Effector memory CD8-positive, alpha-beta T cell (primary cell): ENCODE results near the gene ADAMTS17.

Experiments used
- ATAC-seq: fragments of 150-1000 bp; cut with Tn5 transposase; replicated peaks from 2 replicates; pipeline ENCODE4 v1.10.0; 2021; ENCODE audit warnings: mild to moderate bottlenecking, moderate library complexity
- DNase-seq, 3 experiments: peaks; one replicate each; pipeline ENCODE4 v3.0.0; 2021
- H3K27ac Mint-ChIP-seq, 2 donors: one replicate each; pipeline ENCODE4 v1.8.0; 2022; ENCODE audit warnings: mild to moderate bottlenecking in 2 of 2, mixed read lengths in 2 of 2, moderate library complexity in 2 of 2
- H3K27me3 Mint-ChIP-seq, 2 donors: one replicate each; pipeline ENCODE4 v1.8.0; 2022; ENCODE audit warnings: mixed read lengths in 2 of 2
- H3K36me3 Mint-ChIP-seq: one replicate; pipeline ENCODE4 v1.8.0; 2022; ENCODE audit warnings: mild to moderate bottlenecking, moderate library complexity, mixed read lengths; ENCODE audit not compliant: insufficient read depth
- H3K4me1 Mint-ChIP-seq, 2 donors: one replicate each; pipeline ENCODE4 v1.8.0; 2022; ENCODE audit warnings: low read depth in 2 of 2, mixed read lengths in 2 of 2
- H3K4me3 Mint-ChIP-seq, 2 donors: one replicate each; pipeline ENCODE4 v1.8.0; 2022; ENCODE audit warnings: mild to moderate bottlenecking in 2 of 2, mixed read lengths in 2 of 2, moderate library complexity in 2 of 2
- H3K9me3 Mint-ChIP-seq, 2 donors: one replicate each; pipeline ENCODE4 v1.8.0; 2022; ENCODE audit warnings: mixed read lengths in 2 of 2

ADAMTS17 gene

GRCh38 chr15:100253640-100254039, 88.1 kb downstream of the ADAMTS17 start:
- no peaks in the 10 kb centered on the region for H3K27me3 Mint-ChIP-seq
- ATAC-seq = no peak
- no peak overlapping the region for H3K27ac Mint-ChIP-seq
- H3K36me3 Mint-ChIP-seq = no peaks in the 10 kb centered on the region
- peaks cover 0 to 3% of the 10 kb centered on the region in 2 donors for H3K4me1 Mint-ChIP-seq
- no peaks in the 10 kb centered on the region for H3K9me3 Mint-ChIP-seq
- H3K4me3 Mint-ChIP-seq = no peak overlapping the region
- no peak for DNase-seq

DNA sequence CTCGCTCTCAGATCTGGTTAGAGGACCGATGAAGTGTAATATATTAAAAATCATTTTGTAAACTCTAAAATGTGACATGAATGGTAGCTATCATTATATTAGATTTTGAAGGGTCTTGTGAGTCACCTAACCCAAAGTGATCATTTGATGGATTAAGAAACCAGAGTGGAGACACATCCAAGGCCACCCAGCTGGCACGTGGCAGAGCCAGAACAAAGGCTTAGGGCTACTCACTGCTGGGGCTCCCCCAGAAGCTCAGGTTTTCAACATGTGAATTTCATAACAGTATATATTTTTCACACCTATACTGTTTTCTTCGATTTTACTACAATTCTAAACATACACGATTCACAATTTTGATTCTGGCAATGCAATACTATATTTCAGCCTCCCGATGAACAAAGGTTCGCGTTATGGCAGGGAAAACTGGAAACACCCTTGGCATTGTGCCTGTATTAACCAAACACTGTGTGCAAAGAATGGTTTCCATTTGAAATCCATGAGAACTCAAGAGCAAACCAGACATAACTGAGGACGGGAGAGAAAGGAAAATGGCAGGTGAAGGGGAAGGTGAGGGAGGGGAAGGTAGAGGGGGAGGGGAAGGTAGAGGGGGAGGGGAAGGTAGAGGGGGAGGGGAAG, 88.9 kb downstream of the ADAMTS17 start:
- ATAC-seq (no peak), DNase-seq (no peak)
- Mint-ChIP-seq H3K4me3 (no peak overlapping the region), H3K36me3 (no peaks in the 10 kb centered on the region), H3K27me3 (no peaks in the 10 kb centered on the region), H3K4me1 (peaks cover 0 to 3% of the 10 kb centered on the region in 2 donors), H3K9me3 (no peaks in the 10 kb centered on the region), H3K27ac (no peak overlapping the region)

DNA sequence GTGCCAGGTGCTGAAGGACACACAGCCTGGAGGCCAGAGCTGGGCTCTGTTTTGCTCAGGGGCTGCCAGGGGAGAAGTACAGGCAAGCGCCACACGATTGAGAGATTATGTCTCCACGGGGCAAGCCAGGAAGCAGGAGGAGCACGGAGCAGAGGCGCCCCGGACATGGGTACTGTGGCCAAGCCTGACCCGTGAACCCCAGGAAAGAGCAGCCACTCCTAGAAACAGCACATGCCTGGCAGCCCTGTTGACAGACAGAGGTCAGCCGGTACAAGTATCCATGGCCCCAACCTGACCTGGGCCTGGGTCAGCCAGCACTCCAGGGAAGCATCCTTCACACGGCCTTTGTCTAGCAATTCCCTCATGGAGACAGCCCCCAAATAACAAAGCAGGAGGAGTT, 89.4 kb downstream of the ADAMTS17 start:
- Mint-ChIP-seq H3K9me3 (no peaks in the 10 kb centered on the region), H3K27ac (no peak overlapping the region), H3K4me1 (peaks cover 0 to 3% of the 10 kb centered on the region in 2 donors), H3K4me3 (no peak overlapping the region), H3K27me3 (no peaks in the 10 kb centered on the region), H3K36me3 (no peaks in the 10 kb centered on the region)
- ATAC-seq = no peak
- DNase-seq = no peak

DNA sequence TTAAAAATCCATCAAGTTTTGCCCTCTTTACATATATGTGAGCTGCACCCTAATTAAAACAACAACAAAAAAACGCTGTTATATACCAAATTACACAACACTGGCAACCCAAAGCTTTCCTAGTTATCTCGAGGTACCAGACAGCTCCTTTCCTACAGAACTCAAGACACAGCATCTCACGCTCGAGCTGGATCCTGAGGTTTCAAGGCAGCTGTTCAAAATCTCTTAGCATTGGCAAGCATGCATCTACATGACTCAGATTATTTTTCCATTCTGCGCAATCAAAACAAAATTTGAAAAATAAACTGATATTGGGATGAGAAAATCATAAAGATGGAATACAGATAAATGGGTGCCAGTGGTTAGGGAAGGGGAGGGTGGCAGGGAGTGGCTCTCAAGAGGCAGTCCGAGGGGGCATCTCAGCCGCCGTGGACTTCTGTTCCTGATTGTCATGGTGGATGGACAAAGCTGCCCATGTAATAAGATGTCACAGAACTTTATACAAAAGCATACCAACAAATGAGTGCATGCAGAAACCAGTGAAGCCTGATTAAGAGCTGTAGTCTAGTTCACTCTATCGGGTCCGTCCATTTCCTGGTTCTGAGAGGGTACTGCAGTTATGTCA, 91.5 kb downstream of the ADAMTS17 start:
- DNase-seq (no peak), ATAC-seq (no peak)
- H3K4me3 Mint-ChIP-seq = no peak overlapping the region
- no peak overlapping the region for H3K27ac Mint-ChIP-seq
- H3K36me3 Mint-ChIP-seq = no peaks in the 10 kb centered on the region
- H3K4me1 Mint-ChIP-seq = peaks cover 0 to 3% of the 10 kb centered on the region in 2 donors
- H3K9me3 Mint-ChIP-seq = no peaks in the 10 kb centered on the region
- H3K27me3 Mint-ChIP-seq = no peaks in the 10 kb centered on the region

DNA sequence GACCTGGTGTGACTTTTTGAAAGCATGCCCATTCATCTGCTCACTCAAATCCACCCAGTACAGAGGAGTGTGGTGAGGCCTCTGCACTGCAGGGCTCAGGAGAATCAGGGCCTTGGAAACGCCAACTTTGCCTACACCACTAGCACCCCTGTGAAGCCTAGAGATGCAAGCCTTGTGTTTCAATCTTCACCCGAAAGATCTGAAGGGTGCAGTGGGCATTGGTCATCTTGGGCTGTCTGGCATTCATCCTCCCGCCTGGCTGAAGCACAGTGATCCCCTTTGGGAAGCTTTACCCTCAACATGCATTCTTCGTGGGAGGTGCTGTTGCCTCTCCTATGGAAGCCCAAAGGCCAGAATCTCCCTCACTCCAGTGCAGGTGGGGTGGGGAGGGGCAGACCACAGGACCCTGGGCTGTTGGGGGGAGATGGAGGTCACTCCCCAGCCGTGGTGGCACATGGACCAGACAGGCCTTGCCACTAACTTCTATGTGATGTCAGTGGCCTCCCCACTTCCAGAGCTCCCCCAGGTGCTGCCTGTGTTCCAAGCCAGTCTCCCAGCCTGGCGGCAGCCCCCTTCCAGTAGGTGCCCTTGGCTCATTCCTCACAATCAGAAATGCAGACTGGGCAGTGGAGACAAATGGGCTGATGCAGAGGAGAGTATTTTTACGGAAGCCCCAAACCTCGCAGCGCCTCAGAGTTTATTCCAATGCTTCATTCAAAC, 92.5 kb downstream of the ADAMTS17 start:
- Mint-ChIP-seq H3K27me3 (no peaks in the 10 kb centered on the region), H3K4me1 (no peaks in the 10 kb centered on the region), H3K4me3 (no peak overlapping the region), H3K36me3 (no peaks in the 10 kb centered on the region), H3K27ac (no peak overlapping the region), H3K9me3 (no peaks in the 10 kb centered on the region)
- ATAC-seq (no peak), DNase-seq (no peak)

- no peak overlapping the region for H3K4me3 Mint-ChIP-seq
Measured at GRCh38 chr15:100248236-100248635, 93.5 kb downstream of the ADAMTS17 start.

GRCh38 chr15:100247228-100248225, 94.2 kb downstream of the ADAMTS17 start:
- Mint-ChIP-seq H3K9me3 (no peaks in the 10 kb centered on the region), H3K27me3 (no peaks in the 10 kb centered on the region), H3K4me1 (no peaks in the 10 kb centered on the region), H3K36me3 (no peaks in the 10 kb centered on the region), H3K27ac (no peak overlapping the region), H3K4me3 (no peak overlapping the region)
- DNase-seq (no peak), ATAC-seq (no peak)

More at GRCh38 chr15:100248236-100248635, 93.5 kb downstream of the ADAMTS17 start:
- no peak for DNase-seq
- Mint-ChIP-seq H3K9me3 (no peaks in the 10 kb centered on the region), H3K27ac (no peak overlapping the region), H3K36me3 (no peaks in the 10 kb centered on the region), H3K27me3 (no peaks in the 10 kb centered on the region), H3K4me1 (no peaks in the 10 kb centered on the region)
- ATAC-seq = no peak

- Mint-ChIP-seq H3K4me1 (peaks cover 0 to 3% of the 10 kb centered on the region in 2 donors), H3K36me3 (no peaks in the 10 kb centered on the region), H3K27me3 (no peaks in the 10 kb centered on the region), H3K4me3 (no peak overlapping the region), H3K9me3 (no peaks in the 10 kb centered on the region), H3K27ac (no peak overlapping the region)
- ATAC-seq (no peak), DNase-seq (no peak)
Measured at GRCh38 chr15:100245855-100246254, 95.9 kb downstream of the ADAMTS17 start.

DNA sequence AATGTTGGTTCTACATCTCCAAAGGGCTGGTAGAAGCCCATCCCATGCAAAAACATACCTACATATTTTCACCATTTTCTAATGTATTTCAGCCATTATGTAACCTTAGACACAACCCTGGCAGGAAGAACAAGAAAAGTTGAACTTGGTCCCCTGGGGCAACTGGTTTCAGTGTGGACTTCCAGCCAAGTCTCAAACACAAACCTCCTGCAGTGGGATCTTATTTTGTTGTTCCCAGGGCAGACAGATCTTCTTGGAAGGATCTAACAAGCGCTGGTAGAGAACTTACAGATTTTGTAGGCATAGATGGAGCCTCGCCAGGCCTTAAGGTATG, 96.3 kb downstream of the ADAMTS17 start:
- H3K27ac Mint-ChIP-seq = no peak overlapping the region
- H3K4me3 Mint-ChIP-seq = no peak overlapping the region
- DNase-seq = no peak
- H3K4me1 Mint-ChIP-seq = peaks cover 0 to 3% of the 10 kb centered on the region in 2 donors
- H3K9me3 Mint-ChIP-seq = no peaks in the 10 kb centered on the region
- H3K36me3 Mint-ChIP-seq = no peaks in the 10 kb centered on the region
- no peaks in the 10 kb centered on the region for H3K27me3 Mint-ChIP-seq
- ATAC-seq = no peak

- Mint-ChIP-seq H3K36me3 (no peaks in the 10 kb centered on the region), H3K9me3 (no peaks in the 10 kb centered on the region), H3K4me1 (peaks cover 0 to 3% of the 10 kb centered on the region in 2 donors), H3K4me3 (no peak overlapping the region), H3K27ac (no peak overlapping the region), H3K27me3 (no peaks in the 10 kb centered on the region)
- DNase-seq (no peak), ATAC-seq (no peak)
Measured at GRCh38 chr15:100244796-100245486, 96.8 kb downstream of the ADAMTS17 start.

DNA sequence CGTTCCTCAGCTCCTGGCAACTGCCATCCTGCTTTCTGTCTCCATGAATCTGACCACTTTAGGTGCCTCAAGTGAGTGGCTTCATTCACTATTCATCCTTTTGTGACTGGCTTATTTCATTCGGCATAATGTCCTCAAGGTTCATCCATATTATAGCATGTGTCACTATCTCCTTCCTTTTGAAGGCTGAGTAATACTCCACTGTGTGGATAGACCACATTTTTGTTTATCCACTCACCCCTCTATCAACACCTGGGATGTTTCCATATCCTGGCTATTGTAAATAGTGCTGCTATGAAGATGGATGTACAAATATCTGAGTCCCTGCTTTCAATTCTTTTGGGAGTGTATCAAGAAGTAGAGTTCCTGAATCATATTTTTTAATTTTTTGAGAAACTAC, 98.8 kb downstream of the ADAMTS17 start:
- Mint-ChIP-seq H3K9me3 (no peaks in the 10 kb centered on the region), H3K4me1 (peaks cover 0 to 3% of the 10 kb centered on the region in 2 donors), H3K4me3 (no peak overlapping the region), H3K36me3 (peaks cover 3% of the 10 kb centered on the region), H3K27me3 (no peaks in the 10 kb centered on the region), H3K27ac (no peak overlapping the region)
- no peak for ATAC-seq
- no peak for DNase-seq

DNA sequence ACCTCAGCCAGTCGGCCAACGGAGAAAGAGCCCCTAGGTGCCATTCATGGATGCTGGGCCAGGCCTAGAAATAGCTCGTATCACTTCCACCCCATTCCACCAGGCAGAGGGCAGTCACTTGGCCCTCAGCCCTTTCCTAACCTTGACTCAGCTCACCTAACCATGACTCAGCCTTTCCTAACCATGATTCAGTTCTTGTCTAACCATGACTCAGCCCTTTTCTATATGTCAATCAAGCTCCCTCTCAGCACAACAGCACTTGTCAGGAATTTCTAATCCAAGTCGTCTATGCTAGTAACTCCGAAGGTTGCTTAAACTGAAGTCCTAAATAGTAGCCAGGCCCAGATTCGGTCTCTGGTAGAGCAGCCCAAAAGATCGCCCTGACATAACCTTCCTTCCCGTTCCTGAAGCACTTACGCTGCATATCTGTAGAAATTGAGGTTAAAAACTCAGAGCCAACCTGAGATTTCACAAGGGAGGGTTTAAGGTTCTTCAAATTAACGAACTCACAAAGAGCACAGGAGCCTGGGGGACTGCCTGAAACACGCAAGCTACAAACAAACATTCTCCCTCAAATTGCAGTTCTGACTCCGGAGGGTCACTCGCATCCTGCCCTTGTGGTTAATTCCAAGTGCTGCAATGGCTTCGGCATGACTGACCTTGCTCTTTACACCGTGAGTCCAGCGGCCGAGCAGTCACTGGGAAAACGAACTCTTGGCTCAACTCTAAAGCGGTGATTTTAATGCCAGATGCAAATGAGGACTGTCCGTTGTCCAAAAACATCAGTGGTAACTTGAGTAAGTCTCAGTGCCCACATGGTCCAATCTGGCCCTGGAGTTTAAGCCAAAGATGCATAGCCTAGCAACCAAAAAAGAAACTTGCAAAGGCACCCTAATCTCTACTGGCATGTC, 99.9 kb downstream of the ADAMTS17 start:
- no peaks in the 10 kb centered on the region for H3K9me3 Mint-ChIP-seq
- peaks cover 3% of the 10 kb centered on the region for H3K36me3 Mint-ChIP-seq
- H3K4me3 Mint-ChIP-seq = no peak overlapping the region
- ATAC-seq = no peak
- no peaks in the 10 kb centered on the region for H3K27me3 Mint-ChIP-seq
- H3K27ac Mint-ChIP-seq = no peak overlapping the region
- no peak for DNase-seq
- H3K4me1 Mint-ChIP-seq = peaks cover 0 to 3% of the 10 kb centered on the region in 2 donors
